Measurements from ENCODE around the gene IFITM10. TPM values are rescaled to one million over a fixed set of nuclear protein-coding genes. Genes with fewer than 3 reads are reported as not detected.

Gene IFITM10
- total RNA-seq, 1 donor from 2014 or later, result 1.5 TPM

DNA sequence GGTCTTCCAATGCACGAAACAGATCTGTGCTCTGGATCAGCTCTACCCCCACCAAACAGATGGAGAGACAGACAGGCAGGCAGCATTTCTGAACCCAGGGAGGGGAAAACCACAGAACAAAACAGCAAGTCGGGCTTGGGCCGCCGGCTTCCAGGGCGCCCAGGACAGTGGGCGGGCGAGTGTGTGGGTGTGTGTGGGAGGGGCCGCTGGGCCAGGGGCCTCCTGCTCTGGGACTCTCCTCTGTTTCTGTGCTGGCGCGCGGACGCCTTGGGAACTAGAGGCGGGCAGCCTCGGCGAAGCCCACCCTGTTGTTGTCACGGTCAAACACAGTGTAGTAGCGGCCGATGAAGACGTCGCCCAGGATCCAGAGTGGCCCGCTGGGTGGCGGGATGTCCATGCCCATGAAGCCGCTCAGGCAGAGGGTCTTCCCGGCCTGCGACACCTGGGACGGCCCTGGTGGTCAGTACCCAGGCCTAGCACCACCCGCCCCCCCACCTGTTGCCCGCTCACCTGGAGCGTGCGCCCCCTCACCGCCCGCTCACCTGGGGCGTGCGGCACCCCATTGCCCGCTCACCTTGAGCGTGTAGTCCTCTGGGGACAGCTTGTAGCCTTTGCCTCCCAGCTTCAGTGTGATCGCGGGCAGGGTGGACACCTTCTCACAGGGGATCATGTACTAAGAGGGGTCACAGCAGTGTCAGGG, 3.0 kb upstream of the IFITM10 start:
- DNase-seq (ENCODE audit: low spot score), result no peak

DNA sequence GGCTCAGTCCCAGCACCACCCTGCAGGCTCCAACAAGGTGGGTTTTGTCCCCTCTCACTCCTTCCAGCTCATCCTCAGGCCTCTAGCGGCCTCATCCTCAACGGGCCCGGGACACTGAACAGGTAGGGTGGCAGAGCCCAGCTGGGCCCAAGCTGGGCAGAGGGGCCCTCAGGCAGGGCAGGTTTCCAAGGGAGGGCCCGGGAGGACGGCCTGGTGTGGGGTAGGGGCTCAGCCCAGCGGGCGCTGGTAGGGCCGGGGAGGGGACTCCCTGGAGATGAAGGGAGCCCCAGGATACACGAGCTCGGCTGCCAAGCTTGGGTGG, 2.5 kb upstream of the IFITM10 start:
- no peak for DNase-seq (ENCODE audit: low spot score)

DNA sequence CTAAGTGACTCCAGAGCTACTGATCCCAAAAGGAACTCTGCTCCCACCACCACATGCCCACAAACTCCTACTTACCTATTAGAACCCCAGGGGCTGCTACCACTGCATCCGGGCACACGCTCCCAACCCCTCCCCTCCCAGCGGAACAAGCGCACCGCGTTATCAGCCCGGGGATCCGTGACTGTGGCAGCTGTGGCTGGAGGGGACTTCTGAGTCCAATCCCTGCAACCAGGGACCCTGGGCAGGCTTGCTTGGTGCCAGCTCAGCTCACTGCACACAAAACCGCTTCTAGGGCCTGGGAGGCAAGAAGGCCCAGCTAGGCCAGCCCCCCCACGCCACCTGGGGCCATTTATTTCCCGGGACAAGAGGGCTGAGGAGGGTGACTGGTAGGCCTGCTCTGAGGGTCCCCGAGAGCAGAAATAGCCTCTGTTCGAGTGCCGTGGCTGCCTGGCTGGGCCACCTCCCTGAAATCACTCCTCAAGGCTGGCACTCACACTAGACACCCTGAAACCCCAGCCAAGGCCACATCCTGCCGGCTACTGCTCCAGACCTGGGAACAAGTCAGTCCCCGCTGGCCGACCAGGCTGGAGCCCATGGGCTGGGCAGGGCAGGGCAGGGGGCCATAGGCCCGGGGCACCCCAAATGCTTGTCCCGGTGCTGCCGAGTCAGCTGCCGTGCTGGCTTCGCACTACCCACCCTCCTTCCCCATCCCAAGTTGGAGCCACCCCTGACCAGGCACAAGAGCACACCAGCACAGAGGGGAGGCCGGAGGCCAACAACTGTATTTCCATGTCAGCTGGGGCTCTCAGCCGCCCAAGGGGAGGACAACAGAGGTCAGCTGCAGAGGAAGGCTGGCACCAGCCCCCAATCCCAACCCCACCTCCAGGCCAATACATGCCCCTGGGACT, 1.9 kb upstream of the IFITM10 start:
- DNase-seq (ENCODE audit: low spot score), result no peak

DNA sequence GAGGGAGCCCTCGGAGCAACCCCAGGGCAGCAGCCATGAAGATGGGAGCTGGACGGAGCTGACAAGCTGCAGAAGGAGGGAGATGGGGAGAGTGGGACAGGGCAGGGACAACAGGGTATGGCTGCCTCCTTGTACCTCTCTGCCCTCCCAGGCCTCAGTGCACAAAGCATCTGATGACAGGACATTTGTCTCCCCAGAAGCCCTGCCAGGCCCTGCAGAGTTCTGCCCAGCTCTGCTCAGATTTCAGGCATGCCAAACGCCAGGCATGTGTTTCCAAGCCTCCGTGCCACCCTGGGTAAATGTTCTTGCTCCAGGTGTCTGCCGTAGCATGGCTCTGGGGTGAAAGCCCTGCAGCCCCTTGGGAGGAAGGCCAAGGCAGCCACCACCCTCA, 1.1 kb upstream of the IFITM10 start:
- no peak for DNase-seq (ENCODE audit: low spot score)

DNA sequence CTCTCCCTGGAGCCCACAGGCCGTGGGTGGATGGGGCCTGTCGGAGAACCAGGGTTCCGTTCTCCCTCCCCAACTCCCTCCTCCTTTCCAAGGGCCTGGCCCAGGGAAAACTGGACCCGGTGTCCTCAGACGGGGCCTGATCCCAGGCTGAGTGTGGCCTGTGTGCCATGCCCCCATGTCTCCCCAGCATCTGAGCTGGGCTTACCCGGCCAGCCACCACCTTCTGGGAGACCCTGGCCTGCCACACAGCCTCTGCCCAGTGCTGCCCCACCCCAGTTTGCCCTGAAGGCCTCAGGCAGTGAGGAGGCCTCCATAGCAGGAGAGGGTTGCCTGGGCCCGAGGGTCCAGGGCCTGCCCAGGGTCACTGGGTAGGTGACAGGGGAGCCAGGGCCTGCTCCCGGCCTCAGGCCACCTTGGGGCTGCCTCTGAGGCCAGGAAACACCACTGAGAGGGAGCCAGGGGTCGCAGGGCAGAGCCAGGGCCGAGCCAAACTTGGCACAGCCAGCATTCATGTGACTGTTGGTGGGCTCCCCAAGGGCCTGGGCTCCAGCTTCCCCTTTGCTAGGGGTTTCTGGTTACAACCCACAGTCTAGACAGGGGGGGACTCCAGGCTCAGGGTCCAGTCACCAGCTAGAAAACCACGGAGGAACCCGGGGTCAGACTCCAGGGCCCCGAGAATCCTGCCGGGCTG, 590 bp upstream of the IFITM10 start:
- no peak for DNase-seq (ENCODE audit: low spot score)

DNA sequence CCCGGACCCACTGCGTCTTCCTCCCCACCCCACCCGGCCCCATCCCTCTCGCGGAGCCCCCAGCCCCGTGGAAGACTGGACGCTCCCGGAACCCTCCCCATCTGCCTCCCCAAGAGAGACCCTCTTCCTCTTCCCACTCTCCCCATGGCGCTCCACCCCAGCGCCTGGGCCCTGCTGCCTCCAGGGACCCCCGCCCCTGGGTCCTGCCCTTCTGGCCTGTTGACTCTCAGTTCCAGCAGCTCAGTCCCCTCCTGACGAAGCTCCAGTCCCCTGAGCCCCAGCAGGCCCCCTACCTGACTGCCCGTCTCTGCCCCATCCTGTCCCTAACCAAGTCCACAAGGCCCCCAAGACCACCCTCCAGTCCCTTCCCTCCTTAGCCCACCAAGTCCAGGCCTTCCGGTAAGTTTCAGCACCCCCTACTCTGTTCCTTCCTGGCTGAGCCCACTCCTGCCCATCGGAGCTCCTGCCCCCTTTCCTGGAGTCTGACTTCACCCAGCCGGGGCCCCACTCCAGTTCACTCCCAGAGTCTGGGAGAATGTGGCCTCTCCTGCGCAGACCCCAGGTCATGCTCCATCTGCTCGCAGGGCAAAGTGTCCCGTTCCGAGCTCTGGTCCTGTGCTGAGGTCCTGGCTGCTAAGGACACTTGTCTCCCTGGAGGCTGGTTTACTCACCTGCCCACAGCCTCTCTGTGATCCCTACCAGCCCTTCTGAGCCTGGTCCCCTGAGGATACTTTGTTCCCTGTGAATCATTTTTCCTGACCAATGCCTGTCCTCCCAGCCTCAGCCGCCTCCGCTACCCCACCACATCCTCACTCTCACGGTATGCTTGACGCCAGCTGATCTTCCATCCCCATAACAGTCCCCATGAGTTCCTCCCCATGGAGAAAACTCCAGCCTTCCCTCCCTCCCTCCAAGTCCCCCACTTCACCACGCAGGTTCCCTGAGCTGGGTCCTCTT, 722 bp downstream of the IFITM10 start:
- no peak for DNase-seq (ENCODE audit: low spot score)

DNA sequence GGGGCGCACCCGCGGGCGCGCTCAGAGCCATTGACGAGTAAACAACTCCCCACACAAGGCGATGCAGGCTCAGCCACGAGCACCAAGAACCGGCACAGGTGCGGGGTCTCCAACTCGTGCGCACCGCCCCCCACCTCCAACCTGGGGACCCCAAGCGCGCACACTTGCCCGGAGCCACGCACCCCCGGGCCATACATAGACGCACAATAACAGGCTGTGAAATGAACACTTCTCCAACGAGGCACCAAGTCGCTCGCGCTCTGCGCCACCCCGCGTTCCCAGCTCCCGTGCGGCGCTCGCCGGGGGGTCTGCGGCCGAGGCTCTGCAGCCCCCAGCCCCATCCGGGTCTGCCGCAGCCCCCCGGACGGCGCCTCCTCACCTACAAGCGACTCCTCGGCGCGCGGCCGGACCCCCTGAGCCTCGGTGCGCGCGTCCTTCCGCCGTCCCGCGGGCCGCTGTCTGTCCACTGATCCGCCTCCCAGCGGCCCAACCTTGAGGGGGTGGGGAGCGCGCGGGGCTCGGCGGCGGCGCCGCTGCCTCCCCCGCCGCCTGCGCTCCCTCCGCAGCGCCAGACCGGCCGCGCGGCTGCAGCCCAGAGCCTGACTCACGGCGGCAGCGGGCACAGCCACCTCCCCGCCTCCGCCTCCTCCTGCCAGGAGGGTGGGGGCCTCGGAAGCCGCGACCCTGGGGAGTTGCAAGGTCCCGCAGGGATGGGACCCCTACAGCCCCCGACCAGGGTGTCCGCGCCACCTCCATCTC, 1.6 kb downstream of the IFITM10 start:
- peak; percentile 84 for DNase-seq (ENCODE audit: low spot score)

DNA sequence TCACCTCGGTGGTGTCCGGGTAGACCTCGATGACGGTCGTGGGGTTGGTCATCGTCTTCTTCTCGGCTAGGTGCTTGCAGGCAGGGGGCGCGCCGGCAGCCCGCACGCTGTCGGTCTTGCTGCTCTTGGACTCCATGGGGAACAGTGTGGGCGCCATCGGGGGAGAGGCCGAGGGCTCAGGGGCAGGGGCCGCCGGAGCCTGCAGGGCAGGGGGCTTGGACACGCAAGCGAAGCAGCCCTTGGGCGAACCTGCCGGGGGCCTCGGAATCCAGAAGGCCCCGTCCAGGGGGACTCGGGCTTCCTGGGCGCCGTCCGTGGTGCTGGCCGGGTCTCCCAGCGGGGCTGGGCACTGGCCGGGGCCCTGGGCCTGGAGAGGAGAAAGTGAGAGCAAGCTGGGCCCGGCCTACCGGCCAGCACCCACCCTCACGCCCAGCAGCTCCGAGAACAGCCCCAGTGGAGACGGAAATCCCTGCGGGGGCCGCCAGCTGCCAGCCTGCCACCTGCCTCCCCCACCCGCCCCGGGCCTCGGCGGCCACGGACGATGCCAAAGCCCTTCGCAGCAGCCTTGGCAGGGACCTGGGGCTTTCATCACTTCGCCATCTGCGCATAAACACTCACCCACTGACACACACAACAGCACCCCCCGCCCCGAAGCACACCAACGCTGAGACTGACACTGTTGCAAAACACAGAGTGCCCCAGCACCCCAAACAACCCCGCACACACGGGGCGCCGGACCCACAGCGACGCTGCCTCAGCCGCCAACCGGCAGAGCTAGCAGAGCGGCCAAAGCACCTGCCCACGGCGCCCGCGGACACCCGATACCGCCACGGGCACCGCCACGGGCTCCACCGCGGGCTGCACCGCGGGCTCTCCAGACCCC, 2.4 kb downstream of the IFITM10 start:
- DNase-seq (ENCODE audit: low spot score), result peak; percentile 88

DNA sequence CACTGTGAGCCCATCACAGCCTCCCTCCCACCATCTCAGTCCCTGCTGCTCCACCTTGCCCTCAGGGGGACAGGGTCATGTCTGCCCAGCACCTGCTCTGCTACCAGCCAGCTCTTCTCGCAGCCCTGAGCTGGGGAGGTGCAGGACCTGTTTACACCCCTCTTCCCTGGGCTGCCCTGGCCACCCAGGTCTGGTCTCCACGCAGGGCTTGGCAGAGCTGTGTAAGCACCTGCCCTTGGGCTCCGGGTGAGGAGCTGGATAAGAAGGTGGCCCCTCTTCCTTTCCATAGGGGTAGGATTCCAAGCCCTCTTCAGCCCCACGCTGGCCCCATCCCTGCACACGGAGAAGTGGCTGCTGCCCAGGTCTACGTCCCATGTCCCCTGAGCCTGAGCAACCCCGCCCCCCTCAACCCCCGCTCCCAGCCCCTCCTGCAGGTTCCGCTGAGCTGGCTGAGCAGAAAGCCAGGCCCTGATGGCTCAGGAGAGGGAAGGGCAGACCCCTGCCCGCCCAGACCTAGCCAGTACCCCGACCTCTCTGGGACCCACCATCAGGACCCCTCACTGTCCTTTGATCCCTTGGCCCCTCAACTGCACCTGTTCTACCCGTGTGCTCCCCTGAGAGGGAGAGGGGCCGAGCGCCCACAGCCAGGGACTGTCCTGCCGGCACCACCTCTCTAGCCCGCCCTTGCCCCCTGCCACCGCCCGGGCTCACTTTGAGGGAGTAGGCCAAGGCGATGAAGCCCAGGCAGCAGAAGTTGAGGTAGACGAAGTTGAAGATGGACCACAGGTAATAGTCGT, 3.2 kb downstream of the IFITM10 start:
- peak; percentile 86 for DNase-seq (ENCODE audit: low spot score)

DNA sequence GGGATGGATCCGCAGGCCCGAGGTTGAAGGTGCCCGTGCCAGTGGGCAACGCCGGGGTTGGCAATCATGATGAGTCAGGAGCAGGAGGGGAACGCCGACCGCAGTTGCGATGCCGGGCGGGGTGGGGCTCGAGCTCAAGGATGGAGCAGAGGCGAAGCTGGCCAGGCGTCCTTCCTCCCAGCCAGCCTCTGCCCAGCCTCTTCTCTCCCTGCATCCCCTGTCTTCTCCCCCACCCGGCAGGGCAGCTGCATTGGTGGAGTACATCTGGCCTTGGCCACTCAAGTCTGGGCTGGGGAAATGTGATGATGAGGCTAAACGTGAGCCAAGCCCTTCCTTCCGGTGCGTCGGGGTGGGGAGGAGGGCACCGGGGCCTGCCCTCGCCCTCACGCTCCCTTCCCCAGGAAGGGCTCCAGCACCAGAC, 3.9 kb downstream of the IFITM10 start:
- peak; percentile 89 for DNase-seq (ENCODE audit: low spot score)

DNA sequence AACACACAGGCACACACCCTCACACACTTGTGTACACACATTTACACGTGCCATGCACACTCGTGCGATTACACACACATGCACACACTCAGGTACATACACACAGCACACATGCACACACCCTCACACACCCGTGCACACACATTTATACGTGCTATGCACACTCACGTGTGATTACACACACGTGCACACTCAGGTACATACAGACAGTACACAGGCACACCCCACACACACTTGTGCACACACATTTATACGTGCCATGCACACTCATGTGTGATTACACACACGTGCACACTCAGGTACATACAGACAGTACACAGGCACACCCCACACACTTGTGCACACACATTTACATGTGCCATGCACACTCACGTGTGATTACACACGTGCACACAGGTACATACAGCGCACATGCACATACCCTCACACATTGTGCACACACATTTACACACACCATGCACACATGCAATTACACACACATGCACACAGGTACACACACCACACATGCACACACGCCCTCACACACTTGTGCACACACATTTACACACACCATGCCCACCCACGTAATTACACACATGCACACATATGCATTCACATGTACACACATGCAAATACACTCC, 4.6 kb downstream of the IFITM10 start:
- DNase-seq (ENCODE audit: low spot score), result peak; percentile 20

DNA sequence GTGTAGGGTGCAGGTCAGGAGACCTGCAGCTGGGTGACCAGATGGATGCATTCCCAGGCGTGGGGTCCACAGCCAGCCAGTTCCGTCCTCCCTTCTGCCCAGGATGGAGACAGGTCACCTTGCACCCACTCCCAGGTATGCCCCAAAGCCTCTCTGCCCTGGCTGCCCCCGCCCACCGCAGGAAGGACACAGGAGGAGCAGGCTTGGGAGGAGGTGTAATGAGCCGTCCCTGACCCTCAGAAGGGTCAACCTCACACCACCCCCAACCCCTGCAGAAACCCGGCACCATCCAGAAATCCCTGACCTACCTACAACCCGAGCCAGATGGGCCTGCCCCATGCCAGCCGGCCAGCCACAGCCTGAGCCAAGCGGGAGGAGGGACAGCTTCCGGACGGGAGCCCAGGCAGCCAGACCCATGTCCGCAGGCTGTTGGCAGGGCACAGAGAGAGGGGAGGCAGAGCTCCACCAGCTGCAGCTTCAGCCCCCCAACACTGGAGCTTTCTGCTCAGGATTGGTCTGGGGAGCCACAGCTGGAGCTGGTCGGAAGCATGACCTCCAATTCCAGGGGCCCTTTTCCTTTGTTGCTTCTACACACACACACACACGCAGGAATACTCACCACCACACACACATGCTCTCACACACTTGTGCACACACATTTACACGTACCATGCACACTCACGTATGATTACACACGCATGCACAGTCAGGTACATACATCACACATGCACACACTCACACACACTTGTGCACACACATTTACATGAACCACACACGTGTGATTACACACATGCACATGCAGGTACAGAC, 5.3 kb downstream of the IFITM10 start:
- no peak for DNase-seq (ENCODE audit: low spot score)

DNA sequence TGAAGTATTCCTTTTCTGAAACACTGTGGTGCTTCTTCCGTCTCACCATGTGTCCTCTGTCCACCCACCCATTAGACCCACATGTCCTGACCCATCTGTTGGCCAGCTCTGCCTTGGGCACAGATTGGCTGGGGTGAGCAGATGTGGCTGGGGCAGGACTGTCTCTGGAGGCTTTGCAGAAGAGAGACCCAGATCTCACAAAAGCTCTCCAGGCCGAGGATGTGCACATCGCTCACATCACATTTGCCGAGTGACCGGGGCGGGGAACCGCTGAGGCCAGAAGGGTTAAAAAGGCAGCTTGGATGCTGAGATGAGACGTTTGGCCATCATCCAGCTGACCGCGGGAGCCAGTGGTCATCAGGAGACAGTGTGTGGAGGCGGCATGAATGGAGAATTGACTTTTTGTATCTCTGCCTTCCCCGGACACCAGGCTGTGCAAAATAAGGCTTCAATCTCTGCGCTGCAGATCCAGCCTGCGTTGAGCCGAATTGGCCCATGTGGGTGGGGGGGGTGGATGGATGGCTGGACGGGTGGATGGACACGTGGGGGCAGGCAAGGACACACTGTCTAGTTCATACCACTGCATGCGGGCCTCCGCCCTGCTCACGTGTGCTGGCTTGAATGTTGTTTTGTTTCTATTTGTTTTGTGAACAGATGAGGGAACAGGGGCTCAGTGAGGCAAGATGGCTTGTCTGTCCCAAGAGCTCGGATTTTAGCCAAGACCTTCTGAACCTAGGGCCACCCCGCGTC, 6.1 kb downstream of the IFITM10 start:
- peak; percentile 86 for DNase-seq (ENCODE audit: low spot score)

DNA sequence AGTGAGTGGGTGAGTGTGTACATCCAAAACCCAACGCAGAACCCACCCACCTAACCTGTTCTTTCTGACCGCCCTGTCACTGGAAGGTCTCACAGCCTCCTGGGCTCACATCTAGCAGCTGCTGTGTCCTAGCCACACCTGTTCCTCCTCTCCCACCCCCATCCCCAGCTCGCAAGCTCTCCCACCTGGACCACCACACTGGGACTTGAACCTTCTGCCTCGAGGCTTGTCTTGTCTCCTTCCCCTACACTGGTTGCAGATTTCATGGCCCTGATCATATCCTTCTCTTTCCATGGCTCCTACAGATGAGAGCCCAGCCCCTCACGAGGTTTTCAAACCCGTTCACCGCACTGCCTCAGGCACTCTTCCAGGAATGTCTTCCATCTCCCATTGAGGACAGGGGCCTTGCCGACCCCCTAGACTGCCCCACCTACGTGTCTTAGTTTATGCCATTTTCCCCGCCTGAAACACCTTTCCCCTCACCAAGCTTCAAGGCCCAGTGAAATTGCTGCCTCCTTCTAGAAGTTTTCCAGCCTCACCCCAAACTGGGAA, 6.7 kb downstream of the IFITM10 start:
- DNase-seq (ENCODE audit: low spot score), result peak; percentile 39

DNA sequence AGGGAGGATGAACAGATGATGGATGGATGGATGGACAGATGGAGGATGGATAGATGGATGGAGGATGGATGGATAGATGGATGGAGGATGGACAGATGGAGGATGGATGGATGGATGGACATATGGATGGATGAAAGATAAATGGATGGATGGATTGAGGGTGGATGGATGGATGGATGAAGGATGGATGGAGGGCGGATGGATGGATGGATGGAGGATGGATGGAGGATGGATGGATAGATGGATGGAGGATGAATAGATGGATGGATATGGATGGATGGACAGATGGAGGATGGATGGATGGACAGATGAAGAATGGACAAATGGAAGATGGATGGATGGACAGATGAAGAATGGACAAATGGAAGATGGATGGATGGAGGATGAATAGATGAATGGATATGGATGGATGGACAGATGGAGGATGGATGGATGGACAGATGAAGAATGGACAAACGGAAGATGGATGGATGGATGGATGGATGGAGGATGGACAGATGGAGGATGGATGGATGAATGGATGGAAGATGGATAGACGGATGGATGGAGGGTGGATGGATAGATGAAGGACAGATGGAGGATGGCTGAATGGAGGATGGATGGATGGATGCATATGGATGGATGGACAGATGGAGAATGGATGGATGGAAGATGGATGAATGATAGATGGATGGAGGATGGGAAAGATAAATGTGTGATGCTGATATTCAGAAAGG, 7.4 kb downstream of the IFITM10 start:
- no peak for DNase-seq (ENCODE audit: low spot score)
